ENCODE data around the gene PIK3R3. TPM values are rescaled to one million over a fixed set of nuclear protein-coding genes. Genes with fewer than 3 reads are reported as not detected.

The PIK3R3 gene
- total RNA-seq, result 22.0 TPM

GRCh38 chr1:46132529-46133180, at the start of gene PIK3R3:
PIK3R3 (minus strand) TSS chr1:46132629; CDS start chr1:46131952, 677 bp downstream.
- peak; percentile 98 for DNase-seq (ENCODE audit: low spot score)

GRCh38 chr1:46181343-46182260, 49.2 kb upstream of the PIK3R3 start:
- DNase-seq (ENCODE audit: low spot score), result no peak

- DNase-seq (ENCODE audit: low spot score), result no peak
Observed at GRCh38 chr1:46180082-46180616, 47.7 kb upstream of the PIK3R3 start.

- DNase-seq (ENCODE audit: low spot score), result peak; percentile 90
Observed at GRCh38 chr1:46179138-46180081, 47.0 kb upstream of the PIK3R3 start.

GRCh38 chr1:46176211-46176865, 43.9 kb upstream of the PIK3R3 start, which contains the start of gene P3R3URF:
P3R3URF (minus strand) TSS chr1:46176488; CDS start chr1:46176471, 17 bp downstream.
- no peak for DNase-seq (ENCODE audit: low spot score)

- DNase-seq (ENCODE audit: low spot score), result no peak
Observed at GRCh38 chr1:46175243-46175642, 42.8 kb upstream of the PIK3R3 start.

GRCh38 chr1:46174448-46175231, 42.2 kb upstream of the PIK3R3 start, which contains the start of gene TSPAN1:
TSPAN1 (plus strand) TSS chr1:46175087; CDS start chr1:46181108, 6,021 bp downstream.
- DNase-seq (ENCODE audit: low spot score), result no peak

- DNase-seq (ENCODE audit: low spot score), result no peak
Observed at GRCh38 chr1:46173361-46173856, 41.0 kb upstream of the PIK3R3 start.

- no peak for DNase-seq (ENCODE audit: low spot score)
Observed at GRCh38 chr1:46172321-46172720, 39.9 kb upstream of the PIK3R3 start.

- peak; percentile 82 for DNase-seq (ENCODE audit: low spot score)
Observed at GRCh38 chr1:46171871-46172270, 39.4 kb upstream of the PIK3R3 start.

- DNase-seq (ENCODE audit: low spot score), result no peak
Observed at GRCh38 chr1:46171351-46171750, 38.9 kb upstream of the PIK3R3 start.

GRCh38 chr1:46169811-46170454, 37.5 kb upstream of the PIK3R3 start:
- DNase-seq (ENCODE audit: low spot score), result no peak

GRCh38 chr1:46168477-46168876, 36.0 kb upstream of the PIK3R3 start:
- DNase-seq (ENCODE audit: low spot score), result no peak

- no peak for DNase-seq (ENCODE audit: low spot score)
Observed at GRCh38 chr1:46166521-46167462, 34.4 kb upstream of the PIK3R3 start.

GRCh38 chr1:46160212-46160611, 27.8 kb upstream of the PIK3R3 start:
- no peak for DNase-seq (ENCODE audit: low spot score)

GRCh38 chr1:46159516-46159915, 27.1 kb upstream of the PIK3R3 start:
- no peak for DNase-seq (ENCODE audit: low spot score)

- no peak for DNase-seq (ENCODE audit: low spot score)
Observed at GRCh38 chr1:46158312-46159281, 26.2 kb upstream of the PIK3R3 start.

Measured in mucosa of gallbladder (tissue), 1 donor.